ENCODE measurements around the gene MALAT1. TPM values are rescaled to one million over a fixed set of nuclear protein-coding genes. Genes with fewer than 3 reads are reported as not detected.

The MALAT1 gene
- total RNA-seq, 4 donors from 2014 or later: 5,806 to 14,299 (median 7,416) TPM

DNA sequence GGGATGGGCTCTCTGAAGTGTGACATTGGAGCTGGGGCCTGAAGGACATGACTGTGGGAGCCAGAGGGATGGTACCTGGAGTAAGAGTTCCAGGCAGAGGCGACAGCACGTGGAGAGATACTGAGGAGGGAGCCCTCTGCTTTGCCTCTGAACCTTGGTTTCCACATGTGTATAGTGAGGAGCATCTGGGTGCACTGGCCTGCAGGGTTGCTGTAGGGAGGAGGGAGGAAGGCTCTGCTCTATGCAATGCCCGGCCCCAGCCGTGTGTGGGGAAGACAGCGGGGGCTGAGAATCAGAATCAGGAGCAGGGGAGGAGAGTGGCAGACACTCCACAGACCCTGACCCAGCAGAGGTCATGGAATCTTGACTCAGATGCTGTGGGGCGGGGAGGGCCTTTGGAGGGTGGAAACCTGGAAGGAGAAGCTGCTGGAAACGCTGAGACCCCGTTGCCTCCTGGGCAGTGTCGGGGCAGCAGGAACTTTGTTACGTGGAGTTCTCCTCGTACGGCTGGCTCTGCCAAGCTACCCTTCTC lies 30.0 kb downstream of the MALAT1 start:
- 86 to 91% methylated on average over 12 of the region's 12 CpGs for WGBS, 2 donors
- no peak for TF ChIP-seq POLR2A (IDR thresholded peaks at IDR 0.05)
- TF ChIP-seq, protein P1, sequence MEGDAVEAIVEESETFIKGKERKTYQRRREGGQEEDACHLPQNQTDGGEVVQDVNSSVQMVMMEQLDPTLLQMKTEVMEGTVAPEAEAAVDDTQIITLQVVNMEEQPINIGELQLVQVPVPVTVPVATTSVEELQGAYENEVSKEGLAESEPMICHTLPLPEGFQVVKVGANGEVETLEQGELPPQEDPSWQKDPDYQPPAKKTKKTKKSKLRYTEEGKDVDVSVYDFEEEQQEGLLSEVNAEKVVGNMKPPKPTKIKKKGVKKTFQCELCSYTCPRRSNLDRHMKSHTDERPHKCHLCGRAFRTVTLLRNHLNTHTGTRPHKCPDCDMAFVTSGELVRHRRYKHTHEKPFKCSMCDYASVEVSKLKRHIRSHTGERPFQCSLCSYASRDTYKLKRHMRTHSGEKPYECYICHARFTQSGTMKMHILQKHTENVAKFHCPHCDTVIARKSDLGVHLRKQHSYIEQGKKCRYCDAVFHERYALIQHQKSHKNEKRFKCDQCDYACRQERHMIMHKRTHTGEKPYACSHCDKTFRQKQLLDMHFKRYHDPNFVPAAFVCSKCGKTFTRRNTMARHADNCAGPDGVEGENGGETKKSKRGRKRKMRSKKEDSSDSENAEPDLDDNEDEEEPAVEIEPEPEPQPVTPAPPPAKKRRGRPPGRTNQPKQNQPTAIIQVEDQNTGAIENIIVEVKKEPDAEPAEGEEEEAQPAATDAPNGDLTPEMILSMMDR (IDR thresholded peaks at IDR 0.05): no peak

DNA sequence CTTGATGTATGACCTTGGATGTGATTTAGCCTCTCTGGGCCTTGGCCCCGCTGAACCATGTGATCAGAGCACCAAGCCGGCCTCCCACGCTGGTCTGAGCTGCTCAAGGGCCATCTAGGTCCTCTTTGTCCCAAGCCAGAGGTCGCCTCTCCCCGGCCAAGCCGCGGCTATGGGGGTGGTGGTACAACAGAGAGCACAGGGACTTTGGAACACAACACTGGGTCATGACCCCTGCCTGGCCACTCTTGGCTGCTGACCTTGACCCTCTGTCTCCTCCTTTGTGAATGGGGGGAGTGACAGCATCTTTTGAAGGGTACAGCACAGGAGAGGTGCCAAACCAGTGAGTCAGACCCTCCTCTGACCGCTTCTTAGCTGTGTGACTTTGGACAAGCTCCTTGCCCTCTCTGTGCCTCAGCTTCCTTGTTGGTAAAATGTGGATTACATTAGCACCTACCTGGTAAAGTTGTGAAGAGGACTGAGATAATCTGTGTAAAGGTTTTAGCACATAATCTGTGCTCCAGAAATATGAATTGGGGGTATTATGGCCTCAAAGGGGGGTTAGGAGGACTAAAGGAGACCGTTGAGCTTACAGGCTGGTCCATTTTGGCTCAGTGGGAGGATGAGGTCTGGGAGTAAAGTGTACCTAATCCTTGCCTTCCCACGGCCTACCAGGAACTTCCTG lies 30.8 kb downstream of the MALAT1 start:
- no peak for DNase-seq (ENCODE audit: low spot score in 2 of 2)
- TF ChIP-seq, protein P1 (IDR thresholded peaks at IDR 0.05): no peak
- TF ChIP-seq POLR2A (IDR thresholded peaks at IDR 0.05): no peak
- whole genome bisulfite sequencing, 2 donors: 85 to 87% methylated on average over 10 of the region's 10 CpGs
- H3K4me3 ChIP-seq (ENCODE audit: low read depth, poor library complexity, severe bottlenecking): no peak overlapping the region
- intact Hi-C loops (cut with DNase I; ENCODE audit: low total_unique reads): no loop called here

More for the DNA sequence above, 30.0 kb downstream of the MALAT1 start:
- H3K4me3 ChIP-seq (ENCODE audit: low read depth, poor library complexity, severe bottlenecking): no peak overlapping the region
- DNase-seq (ENCODE audit: low spot score in 2 of 2): no peak
- intact Hi-C loops (cut with DNase I; ENCODE audit: low total_unique reads): no loop called here

DNA sequence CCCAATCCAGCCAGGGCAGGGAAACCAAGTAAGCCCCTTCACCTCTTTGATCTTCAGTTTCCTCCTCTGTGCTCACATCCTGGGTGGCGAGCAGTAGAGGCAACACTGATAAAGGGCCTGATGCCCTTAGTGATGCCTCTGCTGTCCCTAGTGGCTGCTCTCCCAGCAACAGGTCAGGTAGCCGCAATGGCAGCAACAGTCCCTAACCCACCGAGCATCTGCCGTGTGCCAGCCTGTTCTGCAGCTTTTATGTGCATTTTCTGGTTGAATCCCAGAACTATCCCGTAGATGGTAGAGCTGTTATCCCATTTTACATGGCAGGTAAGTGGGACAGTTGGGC lies 31.3 kb downstream of the MALAT1 start:
- TF ChIP-seq POLR2A (IDR thresholded peaks at IDR 0.05): no peak
- TF ChIP-seq, protein P1 (IDR thresholded peaks at IDR 0.05): no peak
- DNase-seq (ENCODE audit: low spot score in 2 of 2): no peak
- intact Hi-C loops (cut with DNase I; ENCODE audit: low total_unique reads): no loop called here
- WGBS, 2 donors: 88 to 92% methylated on average over 2 to 5 of the region's 5 CpGs
- no peak overlapping the region for H3K4me3 ChIP-seq (ENCODE audit: low read depth, poor library complexity, severe bottlenecking)

DNA sequence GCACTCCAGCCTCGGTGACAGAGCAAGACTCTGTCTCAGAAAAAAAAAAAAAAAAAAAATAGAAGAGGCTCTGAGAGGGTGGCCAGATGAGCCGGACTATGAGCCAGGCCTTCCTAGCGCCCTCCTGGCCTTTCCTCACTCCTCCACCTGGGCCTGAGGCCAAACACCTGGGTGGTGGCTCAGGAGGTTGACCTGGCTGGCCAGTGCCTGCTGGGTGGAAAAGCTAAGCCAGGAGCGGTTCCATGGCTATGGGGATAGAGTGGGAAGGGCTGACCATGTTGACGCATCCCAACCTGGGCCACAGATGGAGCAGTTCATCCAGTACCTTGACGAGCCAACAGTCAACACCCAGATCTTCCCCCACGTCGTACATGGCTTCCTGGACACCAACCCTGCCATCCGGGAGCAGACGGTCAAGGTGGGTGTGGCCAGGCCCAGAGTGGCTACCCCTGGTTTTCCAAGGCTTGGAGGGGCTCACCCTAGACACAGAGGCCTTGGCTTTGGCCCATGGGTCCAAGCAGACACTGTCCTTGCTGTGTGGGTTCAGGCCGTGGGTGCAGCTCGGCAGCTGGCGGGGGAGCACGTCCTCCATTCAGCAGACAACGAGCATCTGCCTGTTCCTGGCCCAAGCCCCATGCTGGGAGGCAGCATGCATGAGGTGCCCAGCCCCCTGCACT lies 33.7 kb downstream of the MALAT1 start:
- H3K4me3 ChIP-seq (ENCODE audit: low read depth, poor library complexity, severe bottlenecking): no peak overlapping the region
- 81 to 90% methylated on average over 11 to 13 of the region's 15 CpGs for WGBS, 2 donors
- no peak for TF ChIP-seq POLR2A (IDR thresholded peaks at IDR 0.05)
- TF ChIP-seq, protein P1 (IDR thresholded peaks at IDR 0.05): no peak
- intact Hi-C loops (cut with DNase I; ENCODE audit: low total_unique reads): no loop called here
- DNase-seq (ENCODE audit: low spot score in 2 of 2): no peak

DNA sequence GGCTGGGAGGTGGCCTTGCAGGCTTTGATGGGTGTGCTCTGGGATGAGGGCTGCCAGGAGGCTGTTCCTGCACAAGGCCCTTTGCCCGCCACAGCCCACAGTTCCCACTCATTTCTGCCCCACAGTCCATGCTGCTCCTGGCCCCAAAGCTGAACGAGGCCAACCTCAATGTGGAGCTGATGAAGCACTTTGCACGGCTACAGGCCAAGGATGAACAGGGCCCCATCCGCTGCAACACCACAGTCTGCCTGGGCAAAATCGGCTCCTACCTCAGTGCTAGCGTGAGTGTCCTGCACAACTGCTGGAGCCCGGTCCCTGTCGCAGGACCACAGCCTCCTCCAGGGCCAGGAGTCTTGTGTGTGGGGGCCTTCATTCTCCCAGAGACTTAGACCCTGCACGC lies 36.3 kb downstream of the MALAT1 start:
- intact Hi-C loops (cut with DNase I; ENCODE audit: low total_unique reads): no loop called here
- no peak overlapping the region for H3K4me3 ChIP-seq (ENCODE audit: low read depth, poor library complexity, severe bottlenecking)
- 83 to 88% methylated on average over 6 to 9 of the region's 9 CpGs for WGBS, 2 donors
- TF ChIP-seq, protein P1 (IDR thresholded peaks at IDR 0.05): no peak
- TF ChIP-seq POLR2A (IDR thresholded peaks at IDR 0.05): no peak
- DNase-seq (ENCODE audit: low spot score in 2 of 2): no peak
